Activated T-helper 1 cell treated with Interleukin-2 at 50 U/mL for 16 hours (primary cell): Measurements from ENCODE around the gene POLR2C.

Source experiments
- DNase-seq: peaks from one replicate; pipeline ENCODE4 v3.0.0-alpha.2; 2020; ENCODE audit warnings: low read depth

The POLR2C gene

DNA sequence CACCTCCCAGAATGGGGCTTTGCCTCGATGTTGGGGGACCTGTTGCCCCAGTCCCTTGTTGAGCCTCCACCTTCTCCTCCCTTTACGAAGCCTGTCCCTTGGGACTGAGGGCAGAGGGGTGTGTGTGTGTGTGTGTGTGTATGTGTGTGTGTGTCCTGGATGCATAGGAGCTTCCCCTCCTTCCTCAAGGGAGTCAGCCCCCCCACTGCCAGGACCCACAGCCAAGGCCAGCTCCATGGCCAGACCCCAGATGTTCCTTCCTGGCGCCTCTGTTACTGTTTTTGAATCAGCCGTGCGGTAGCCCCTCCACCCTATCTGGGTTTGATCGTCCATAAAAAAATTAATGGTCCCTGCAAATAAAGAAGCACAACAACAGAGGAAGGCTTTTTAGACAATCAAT lies 41.5 kb downstream of the POLR2C start:
- no peak for DNase-seq

GRCh38 chr16:57504491-57504890 lies 42.0 kb downstream of the POLR2C start:
- no peak for DNase-seq

DNA sequence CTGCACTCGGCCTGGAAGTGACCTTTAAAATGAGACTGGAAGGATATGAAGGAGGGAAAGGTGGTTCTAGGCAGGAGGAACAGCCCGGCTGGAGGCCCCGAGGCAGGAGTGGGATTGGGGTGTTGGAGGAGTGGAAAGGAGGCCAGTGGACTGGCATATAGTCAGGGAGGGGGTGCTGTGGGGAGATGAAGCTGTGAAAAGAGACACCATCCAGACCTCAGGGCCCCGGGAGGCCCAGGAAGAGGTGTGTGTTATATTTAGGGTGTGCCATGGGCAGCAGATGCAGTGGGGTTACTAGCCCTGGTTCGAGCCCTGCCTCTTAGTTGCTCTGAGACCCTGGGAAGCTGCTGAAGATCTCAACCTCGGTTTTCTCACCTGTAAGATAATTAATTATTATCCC lies 42.7 kb downstream of the POLR2C start:
- no peak for DNase-seq

- DNase-seq = no peak
Measured at GRCh38 chr16:57507136-57508034, 44.9 kb downstream of the POLR2C start.

DNA sequence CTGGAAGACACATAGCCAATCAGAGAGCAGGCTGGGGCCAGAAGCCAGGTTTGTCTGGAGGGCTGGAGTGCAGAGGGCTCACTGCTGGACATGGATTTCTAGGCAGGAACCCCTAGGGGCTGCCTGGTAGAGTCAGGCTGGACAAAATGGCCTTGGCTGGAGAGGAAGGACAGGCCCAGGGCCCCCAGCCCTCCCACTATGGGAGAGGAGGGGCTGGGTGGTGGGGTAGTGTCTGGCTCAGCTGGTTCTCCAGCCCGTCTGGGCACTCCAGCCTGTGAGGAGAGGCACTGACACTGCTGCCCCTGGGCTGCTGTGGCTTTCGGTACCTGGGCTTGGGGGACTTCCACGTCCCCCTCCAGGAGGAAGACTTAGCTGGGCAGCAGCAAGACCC lies 45.6 kb downstream of the POLR2C start:
- DNase-seq = no peak

DNA sequence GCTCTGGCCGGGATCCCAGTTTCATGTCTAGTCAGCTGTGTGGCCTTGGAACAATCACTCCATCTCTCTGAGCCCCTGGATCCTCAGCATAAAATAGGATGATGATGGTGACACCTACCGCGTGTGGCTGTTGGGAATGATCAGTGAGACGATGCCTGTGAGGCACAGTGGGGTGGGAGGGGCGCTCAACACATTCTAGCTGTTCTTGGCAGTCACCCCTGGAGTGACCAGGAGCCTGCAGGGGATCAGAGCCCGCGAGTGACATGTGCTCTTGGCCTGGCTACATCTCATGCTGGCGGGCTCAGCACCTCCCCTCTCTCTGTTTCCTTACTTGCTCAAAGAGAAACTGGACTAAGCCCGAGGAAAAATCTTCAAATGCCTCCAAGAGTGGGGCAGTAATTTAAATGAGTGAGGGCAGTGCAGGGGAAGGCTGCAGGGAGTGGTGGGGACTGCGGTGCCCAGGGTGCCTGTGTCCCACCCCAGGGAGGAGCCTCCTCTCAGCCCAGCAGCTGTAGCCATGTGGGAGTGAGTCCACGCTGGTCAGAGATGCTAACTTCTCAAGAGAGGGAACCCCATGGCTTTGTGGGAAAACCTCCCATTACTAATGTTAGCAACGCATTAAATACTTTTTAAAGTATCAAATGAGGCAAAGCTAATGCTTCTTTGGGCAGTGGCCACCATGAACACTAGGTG lies 46.9 kb downstream of the POLR2C start:
- no peak for DNase-seq

- no peak for DNase-seq
Measured at GRCh38 chr16:57510016-57510871, 47.8 kb downstream of the POLR2C start.

GRCh38 chr16:57512296-57513001 lies 50.0 kb downstream of the POLR2C start:
- DNase-seq = no peak

DNA sequence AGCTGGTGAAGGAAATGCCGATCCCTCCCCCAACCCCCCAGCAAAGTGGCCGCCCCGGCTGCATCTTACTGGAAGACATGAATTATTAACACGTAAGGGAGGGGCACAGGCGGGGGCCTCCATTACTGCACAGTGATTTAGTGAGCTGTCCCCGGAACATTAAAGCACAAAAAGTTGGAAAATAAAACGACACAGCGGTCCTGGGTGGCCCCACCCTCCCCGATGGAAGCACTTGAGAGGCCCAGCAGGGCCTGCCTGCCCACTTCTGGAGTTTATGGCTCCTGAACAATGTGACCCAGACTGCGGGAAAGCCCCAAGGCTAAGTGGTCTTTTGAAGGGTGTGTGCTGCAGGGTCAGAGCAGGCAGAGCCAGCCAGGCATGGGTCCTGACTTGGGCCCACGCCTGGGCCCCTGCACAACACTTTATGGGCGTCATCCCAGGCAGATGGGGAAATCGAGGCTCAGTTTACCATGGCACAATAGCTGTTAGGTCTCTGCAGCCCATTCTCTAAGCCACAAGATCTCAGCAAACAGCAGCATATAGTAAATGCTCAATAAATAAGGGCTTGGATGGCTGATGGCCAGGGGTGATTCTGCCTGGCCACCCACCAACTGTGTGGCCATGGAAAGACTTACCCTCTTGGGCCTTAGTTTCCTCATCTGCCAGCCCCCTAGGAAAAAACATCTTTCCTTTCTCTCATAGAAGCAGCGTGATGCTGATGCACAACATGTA lies 51.1 kb downstream of the POLR2C start:
- no peak for DNase-seq

- no peak for DNase-seq
Measured at GRCh38 chr16:57514371-57514770, 51.9 kb downstream of the POLR2C start.

- DNase-seq = no peak
Measured at GRCh38 chr16:57514791-57515600, 52.5 kb downstream of the POLR2C start.

DNA sequence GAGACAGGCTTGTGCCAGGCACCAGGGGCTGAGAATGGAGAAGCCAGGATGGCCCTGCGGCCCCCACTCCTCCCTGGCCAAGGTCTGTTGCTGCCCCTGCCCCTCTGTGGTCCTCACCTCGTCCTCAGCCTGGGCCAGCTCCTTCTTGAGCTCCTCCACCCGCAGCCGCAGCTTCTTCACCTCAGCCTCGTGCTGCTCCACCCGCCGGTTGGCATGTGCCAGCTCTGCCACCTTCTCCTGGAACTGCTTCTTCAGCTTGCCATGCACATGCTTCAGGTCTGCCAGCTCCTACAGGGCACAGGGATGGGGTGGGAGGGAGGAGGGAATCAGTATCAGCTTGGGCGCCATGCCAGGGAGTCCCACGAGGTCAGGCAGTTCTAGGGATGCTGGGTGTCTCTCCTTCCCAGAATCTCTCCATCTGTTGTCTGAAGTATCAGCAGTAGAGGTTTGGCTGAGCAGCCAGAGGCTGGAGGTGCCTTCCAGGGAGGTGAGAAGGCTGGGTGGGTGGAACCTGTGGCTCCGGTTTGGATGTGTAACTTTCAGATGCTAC lies 53.8 kb downstream of the POLR2C start:
- DNase-seq = no peak

DNA sequence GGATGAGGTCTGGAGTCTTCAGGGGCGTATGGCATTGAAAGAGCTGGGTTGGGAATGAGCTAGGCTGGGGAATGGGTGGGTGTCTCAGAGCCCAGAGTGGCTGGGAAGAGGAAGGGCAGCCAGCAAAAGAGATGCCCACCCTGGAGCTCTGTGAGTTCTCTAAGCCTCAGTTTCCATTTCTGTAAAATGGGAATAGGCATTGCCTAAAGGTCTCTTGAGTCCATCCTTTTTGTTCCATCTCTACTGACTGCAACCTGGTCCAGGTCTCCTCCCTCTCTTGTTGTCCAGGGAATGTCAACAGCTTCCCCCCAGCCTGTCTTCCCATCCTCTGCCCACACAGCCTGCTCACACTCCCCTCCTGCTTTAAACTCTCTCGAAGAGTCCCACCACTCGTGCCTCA lies 54.3 kb downstream of the POLR2C start:
- DNase-seq = no peak

- no peak for DNase-seq
Measured at GRCh38 chr16:57517397-57518367, 55.2 kb downstream of the POLR2C start.

DNA sequence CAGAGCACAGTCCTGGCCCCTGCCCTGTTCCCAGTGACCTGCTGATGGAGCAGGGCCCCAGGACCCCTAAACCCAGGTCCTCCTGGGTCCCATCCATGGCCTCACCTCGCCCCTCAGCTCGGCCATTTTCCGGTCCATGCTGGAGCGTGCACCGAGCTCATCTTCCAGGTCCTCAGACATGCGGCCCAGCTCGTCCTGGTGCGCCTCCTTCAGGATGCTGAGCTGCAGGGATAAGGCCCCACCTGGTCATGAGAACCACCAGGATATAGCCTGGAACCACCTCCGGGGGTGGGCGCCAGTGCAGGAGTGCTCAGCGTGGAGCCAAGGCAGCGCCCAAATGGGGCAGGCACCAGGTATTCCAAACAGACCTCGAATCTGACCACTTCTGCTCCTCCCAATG lies 56.0 kb downstream of the POLR2C start:
- DNase-seq = no peak

DNA sequence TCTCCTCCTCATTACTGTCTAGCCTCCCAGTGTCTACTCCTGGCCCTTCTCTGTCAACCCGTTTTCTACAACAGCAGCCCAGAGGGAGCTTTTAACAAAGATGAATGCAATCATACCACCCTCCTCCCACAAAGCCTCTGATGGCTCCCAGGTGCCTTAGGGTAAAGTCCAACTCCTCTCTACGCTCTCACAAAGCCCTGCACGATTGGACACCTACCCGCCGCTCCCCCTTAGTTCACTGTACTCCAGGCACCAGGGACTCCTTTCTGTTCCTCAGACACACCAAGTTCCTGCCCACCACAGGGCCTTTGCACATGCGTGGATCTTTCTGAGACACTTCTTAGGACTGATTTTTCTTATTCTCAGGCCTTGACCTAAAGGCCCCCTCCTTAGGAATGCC lies 56.4 kb downstream of the POLR2C start:
- DNase-seq = no peak

GRCh38 chr16:57519796-57520360 lies 57.4 kb downstream of the POLR2C start:
- peak; percentile 65 for DNase-seq
